Activated T-cell treated with anti-CD3 and anti-CD28 coated beads for 48 hours (primary cell): ENCODE data around the gene KIAA1549.
A peak's percentile ranks its signal among the peaks of the same experiment; 100 is the strongest.
"Not testable (repeated sequence)": the region's sequence is repeated elsewhere in the genome, so short reads cannot be mapped to it uniquely, and the experiment has no call there.

Experiments used
- DNase-seq: peaks from one replicate; pipeline ENCODE4 v3.0.0-alpha.2; 2020; ENCODE audit warnings: low read depth

Gene KIAA1549

DNA sequence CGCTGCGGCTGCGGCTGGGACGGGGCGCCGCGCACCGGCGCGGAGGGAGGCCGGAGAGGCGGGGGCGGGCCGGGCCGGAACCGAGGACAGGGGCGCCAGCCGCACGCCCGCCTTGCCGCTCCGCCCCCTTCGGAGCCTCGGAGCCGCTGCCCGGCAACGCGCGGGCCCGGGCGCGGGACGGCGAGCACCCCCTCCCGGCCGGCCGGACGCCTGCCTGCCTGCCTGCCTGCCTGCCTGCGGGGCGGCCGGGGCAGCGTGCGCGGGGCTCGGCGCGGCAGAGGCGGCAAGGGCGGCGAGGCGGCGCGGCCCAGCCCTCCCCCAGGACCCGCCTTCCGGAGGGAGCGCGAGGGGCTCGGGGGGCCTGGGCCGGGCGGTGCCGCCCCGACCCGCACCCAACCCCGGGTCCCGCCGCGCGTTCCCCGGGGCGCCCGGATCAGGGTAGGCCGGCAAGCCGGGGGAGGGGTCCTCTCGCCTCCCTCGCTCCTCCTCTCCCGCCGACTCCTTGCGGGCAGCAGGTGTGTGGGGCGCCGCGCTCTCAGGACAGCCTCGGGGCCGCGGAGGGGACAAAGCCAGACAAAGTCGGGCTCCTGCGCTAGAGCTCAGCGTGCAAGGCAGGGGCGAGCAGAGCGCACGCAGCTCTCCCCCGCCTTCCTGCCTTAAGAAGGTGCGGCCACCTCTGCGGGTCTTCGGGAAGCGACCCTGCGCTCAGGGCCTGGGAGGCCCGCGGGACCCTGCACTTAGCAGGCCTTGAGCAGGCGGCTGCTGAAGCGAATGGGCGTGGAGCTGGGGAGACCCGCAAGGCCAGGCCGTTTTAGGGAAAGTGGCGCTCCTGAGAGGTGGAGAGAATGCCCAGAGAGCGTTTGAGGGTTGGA, at the start of gene KIAA1549:
Gene KIAA1549 (minus strand): TSS at position 58 of the 872 bp plus-strand sequence. CDS start 120 bp downstream, outside the sequence.
- peak; percentile 68 for DNase-seq

DNA sequence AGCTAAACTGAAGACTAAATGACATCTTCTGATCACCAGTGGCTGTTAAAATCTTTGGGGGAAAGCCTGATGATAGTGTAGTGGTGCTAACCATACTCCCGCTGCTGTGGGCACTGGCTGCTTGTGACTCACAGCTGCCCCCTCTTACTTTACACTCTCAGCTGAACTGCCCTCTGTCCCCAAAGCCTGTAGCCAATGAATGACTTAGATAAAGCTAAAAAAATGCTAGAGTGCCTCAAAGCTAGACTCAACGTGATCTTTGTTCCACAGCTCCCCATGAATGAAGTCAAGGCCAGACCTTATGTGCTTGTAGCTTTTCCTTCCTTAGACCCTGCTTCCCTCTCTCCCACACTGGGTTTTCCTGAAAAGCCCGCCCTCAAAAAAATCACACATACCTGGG, 48.2 kb upstream of the KIAA1549 start:
- DNase-seq, result no peak

DNA sequence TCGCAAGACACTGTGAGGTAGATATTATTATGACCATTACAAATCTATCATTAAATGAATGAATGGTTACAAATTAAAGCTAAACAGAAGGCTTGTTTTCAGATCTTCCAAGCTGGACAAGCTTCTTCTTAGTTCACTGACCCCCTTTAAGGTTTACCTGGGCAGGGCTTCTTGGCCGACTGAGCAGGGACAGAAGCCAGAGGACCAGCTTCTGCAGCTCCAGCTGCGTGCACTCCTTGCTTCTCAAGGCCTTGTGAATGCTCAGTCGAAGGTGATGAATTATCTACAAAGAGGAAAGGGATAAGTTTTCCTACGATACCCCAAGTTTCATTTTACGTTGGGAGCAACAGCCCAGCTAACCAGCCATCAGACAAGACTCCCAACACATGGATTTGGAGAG, 45.4 kb upstream of the KIAA1549 start:
- no peak for DNase-seq

DNA sequence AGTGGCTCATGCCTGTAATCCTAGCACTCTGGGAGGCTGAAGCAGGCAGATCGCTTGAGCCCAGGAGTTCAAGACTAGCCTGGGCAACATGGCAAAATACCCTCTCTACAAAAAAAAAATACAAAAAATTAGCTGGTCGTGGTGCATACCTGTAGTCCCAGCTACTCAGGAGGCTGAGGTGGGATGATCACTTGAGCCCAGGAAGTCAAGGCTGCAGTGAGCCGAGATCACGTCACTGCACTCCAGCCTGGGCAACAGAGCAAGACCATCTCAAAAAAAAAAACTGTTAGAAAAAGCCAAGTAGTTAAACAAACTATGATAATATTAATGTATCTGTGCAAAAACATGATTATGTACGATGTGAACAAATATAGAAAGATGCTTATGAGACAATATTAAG, 44.7 kb upstream of the KIAA1549 start:
- DNase-seq, result not testable (repeated sequence)

DNA sequence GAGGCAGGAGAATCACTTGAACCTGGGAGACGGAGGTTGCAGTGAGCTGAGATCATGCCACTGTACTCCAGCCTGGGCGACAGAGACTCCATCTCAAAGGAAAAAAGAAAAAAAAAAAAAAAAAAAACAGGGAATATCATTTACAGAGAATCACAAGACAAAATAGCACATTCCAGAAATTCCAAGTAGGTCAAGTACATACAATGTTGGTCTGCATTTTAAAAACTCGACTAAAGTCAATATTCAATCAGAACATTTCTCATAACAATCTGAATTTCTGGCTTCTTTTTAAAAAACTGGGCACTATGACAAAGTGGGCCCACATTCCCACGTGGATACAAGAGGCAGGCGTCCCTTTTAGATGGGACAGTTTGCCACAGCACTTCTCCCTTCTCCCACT, 41.9 kb upstream of the KIAA1549 start:
- DNase-seq, result no peak

DNA sequence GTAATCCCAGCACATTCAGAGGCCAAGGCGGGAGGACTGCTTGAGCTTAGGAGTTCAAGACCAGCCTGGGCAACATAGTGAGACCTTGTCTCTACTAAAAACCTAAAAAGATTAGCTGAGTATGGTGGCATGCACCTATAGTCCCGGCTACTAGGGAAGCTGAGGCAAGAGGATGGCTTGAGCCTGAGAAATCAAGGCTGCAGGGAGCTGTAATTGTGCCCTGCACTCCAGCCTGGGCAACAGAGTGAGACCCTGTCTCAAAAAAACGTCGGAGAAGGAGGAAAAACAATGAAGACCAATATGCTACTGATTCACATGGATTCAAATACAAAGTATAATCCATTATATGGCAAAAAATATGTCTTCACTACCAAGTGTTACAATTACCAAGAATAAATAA, 41.1 kb upstream of the KIAA1549 start:
- no peak for DNase-seq

DNA sequence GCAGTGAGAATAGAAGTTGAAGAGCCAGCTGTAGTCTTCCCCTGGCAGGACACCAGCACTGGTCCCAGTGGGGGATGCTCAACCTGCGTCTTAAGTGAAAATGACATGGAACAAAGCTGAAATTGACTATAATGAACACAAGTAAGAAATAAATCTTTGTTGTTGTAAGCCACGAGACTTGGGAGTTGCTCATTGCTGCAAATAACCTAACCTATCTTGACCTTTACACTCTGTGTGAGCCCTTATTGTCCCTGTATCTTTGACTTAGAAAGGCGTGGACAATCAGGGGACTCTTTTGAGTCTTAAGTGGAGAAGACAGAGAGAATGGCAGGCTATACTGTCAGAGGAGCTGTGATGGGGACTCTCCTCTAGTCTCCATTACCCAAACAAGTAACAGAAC, 37.7 kb upstream of the KIAA1549 start:
- no peak for DNase-seq

DNA sequence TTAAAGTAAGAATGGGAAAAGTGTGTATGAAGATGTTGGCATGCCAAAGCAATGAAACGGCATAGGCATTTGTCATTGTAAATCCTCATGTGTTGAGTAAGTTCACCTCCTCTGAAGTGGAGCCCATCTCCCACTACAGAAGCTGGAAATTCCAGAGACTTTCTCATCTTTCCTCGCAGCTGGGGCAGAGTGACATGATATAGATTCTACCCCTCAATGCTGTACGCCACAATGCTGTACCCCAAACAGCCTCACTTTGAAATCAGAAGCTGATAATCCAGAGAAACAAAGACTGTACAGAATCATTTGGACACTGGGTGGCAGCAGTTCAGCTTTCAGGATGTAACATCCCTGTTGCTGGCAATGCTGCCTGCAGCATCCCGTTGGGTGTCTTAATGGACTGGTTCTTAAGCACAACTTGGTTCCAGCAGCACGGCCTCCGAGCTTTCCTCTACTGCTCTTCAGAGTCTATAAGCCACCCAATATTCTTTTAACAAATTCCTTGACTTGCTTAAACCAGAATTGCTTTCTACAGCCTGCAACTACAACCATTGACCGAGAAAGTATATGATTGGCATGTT, 35.8 kb upstream of the KIAA1549 start:
- DNase-seq, result peak; percentile 40

DNA sequence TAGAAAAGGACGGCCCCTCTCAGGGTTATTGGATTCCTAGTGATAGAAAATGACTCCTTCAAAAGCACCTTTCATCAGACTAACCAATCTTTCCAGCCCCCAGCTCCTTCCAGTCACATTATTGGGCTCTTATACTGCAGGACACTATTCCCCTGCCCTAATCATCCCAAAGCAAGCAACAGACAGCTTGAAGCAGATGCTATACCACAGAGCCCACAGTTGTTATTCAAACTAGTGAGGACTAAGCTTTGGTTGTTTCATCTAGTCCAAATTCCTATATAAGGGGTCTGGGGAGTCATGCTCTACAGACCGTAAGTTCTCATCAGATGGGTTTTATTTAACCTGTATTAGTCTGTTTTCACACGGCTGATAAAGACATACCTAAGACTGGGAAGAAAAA, 30.2 kb upstream of the KIAA1549 start:
- no peak for DNase-seq

DNA sequence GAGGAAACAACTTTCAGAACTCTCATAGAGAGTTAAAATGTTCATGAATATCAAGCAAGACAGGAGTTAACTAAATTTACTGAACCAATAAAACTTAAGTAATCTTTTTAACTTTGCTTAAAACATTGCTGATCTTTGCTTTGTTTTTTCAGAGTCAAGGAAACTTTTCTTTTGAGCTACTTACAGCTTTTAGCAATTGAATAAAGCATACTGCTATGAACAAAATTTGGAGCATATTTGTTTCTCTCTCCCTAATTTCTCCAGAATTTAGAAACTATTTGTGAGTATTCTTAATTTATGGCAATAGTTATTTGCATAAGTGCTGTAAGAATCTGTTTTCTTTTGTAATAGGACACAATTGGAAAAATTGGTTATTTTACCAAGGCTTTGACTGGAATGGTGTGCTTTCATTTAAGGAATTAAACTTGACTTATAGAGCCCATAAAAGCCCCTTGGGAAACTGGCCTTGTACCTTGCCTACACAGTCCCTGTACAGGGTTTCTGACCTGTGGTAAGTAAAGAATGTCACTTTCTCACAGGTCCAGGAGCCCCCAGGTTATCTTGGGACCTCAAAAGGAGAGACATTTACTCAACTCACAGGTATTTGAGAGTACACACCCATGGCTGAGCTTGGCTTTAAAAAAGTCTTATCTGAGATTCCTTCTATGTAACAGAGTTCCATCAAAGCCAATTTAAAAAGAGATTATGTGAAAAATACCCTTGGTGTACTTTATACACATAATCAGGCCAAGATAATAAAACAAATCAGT, 23.3 kb upstream of the KIAA1549 start:
- no peak for DNase-seq

DNA sequence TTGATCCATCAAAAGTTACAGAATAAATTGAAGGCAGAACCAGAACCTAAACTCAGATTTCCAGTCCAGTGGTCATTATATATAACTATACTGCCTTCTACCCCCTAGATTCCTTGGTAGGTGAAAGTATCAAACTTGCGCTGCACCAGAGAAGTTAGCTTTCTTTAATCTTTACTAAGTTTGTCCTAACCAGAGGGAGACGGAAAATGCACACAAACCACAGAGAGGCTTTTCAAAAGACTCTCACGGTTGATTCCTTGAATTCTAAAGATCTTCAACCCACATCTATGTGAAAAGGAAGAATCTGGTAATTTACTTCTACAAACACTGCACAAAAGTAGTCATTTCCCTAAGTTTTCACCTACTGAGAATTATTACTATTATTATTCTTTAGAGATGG, 18.2 kb upstream of the KIAA1549 start:
- DNase-seq, result no peak

DNA sequence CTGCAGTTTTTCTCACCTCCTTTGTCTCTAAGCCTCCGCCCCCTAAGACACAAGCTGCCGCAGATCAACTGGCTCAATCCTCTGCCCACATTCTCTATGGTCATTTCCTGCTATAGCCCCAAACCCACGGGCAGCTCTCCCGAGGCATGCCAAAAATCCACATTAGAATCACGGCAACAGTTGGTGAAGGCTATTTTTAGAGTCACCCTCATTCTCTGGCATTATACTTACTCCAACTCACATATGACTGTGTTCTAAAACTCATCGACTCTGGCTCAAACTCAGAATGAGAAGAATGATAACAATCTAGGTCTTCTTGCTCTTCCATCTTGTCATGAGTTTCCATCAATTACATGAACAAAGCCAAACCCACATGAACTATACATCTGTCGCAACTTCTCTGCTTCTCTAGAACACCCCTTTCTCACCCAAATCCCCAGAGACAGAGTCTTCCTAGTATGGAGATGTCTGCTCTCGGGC, 10.9 kb upstream of the KIAA1549 start:
- no peak for DNase-seq

DNA sequence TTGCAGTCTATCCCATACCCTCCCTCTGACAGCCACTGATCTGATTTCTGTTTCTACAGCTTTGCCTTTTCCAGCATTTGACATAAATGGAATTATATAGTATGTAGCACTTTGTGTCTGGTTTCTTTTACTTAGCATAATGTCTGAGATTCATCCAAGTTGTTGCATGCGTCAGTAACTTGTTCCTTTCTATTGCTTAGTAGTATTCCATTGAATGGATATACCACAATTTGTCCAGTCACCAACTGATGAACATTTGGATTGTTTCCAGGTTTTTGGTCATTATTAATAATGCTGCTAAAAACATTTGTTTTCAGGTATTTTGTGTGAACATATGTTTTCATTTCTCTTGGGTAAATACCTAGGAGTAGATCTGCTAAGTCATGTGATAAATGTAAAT, 6.5 kb upstream of the KIAA1549 start:
- DNase-seq, result no peak

DNA sequence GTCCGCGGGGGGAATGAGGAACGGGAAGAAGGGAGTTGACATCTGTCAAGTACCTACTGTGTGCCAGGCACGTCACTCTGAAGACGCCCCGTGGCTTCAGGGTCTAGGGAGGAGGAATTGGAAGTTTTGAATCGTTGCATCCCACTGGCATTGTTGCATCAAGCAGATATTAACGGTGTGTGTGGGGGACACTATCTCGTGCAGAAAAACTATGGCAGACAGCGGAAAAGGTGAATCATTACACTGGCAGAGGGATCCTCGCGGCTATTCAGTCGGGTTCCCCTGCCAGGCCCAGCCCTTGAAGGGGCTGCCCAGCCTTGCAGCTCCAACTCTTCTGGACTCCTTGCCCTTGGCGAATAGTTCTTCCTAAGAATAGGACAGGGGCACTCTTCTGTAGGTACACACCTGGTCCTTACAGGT, 1.0 kb upstream of the KIAA1549 start:
- DNase-seq, result no peak

DNA sequence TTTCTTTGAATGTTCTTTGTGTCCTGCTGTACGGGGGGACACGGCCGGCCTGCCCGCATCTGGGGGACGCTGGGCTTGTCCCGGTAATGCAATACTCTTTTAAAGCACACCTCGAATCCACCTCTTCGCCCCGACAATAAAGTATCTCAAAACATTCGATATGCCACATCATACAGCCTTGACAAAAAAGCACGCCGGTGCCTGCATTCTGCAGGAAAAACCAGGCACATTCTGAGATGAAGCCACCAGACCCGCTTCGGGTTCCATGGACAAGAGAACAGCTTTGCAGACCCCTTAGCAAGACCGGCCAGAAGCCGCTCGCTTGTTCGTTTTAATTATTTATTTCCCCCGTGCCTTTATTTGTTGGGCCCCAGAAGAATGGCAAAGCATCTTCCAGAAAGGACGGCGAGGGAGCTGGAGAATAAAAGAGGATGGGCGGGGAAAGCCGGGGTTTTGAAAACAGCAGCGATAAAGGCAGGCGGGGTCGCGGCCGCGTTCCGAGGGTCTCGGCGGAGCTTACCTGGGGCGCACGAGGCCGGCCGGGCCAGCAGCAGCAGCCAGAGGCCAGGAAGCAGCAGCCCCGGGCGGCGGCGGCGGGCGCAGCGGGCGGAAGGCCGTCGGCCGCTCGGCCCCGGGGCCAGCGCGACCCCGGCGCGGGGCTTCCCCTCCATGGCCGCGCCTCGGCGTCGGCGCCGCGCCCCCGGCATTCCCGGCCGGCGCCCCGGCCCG, 462 bp downstream of the KIAA1549 start:
- no peak for DNase-seq

DNA sequence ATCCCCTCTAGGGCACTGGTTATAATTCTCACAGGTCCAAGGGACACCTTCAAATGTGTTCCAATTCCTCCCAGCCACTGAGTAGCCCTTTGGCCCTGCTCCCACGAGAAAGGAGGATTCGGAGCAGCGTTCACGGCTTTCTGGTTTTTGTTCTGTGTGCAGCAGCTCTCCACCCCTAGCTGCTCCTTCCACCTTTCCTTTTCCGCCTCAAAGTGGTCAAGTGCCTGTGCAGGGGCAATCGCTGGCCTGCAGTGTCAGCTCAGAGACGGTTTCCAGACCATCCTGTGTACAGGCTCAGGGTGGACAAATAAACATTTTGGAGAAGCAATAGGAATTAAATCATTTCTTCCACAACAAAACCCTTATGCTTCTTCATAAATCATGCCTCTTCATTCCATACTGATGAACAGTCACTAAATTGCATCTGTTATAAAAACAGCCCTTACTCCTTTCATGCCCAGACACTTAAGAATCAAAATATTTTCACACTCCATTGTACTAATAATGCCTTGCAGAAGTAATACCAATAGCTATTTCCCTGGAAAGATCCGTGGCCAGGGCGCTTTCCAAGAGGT, 1.1 kb downstream of the KIAA1549 start:
- DNase-seq, result no peak

DNA sequence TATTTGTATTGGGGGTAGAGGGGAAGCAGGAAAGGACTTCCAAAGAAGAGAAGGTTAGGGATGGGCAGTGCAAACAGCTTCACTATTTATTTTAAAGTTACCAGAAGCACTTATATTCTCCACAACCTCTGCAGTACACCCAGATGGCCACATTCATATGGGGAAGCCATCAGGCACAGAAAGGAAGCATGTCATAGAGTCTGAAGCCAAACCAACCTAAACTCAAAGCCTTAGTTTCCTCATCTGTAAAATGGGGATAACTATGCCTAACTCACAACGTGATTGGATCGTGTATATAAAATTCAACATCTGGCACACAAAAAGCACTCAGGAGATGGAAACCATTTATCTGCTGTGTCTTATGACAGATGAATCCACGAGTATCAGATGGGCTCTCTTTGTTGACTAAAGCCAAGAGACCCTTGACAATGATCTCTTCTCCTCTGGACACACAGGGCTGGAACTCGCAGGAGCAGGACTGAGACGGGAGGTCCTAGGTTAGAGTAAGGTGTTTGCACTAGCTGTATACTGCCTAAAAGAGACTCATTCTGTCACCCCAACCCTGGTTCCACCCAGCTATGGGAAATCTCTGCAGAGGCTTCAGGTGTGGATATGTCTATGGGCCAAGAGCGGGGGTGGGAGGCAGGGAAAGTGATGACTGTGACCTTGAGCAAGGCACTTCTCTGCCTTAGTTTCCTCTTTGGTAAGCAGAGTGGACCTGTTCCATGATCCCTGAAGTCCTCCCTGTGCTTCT, 1.8 kb downstream of the KIAA1549 start:
- DNase-seq, result no peak

DNA sequence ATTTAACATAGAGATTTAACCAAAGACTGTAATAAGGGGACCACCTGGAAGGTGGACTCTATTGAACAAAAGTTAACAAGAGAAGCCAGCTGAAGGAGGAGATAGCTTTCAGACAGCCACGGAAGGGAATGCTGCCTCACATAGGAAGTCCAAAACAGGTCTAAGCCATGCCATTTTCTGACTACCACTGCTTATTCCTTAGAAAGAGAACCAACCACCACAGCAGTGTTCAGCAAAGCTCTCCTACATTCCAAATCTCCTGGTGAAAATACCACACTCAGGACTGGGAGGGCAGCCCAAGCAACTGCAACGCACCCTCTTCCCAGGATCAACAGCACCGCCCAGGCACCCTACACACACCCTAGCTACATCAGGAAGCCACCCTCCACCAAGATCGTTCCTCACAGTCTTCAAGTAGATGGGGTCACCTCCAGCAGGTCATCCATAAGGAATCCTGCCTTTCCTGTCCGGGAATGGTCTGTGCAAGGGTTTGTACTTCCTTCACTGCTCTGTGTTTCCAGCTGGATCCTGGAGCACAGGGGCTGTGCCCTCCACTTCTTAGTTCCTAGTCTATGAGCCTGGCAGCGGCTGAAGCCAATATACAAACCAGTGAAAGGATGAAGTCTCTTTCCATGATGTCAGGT, 2.5 kb downstream of the KIAA1549 start:
- no peak for DNase-seq

DNA sequence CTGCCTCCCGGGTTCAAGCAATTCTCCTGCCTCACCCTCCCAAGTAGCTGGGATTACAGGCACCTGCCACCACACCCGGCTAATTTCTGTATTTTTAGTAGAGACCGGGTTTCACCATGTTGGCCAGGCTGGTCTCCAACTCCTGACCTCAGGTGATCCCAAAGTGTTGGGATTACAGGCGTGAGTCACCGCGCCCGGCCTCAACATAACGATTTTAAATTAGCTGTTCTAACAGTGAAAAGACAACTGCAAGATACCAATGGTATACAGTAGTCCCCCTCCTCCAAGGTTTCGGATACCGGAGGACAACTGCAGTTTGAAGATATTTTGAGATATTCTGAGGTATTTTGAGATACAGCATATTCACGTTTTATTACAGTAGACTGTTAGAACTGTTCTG, 5.0 kb downstream of the KIAA1549 start:
- not testable (repeated sequence) for DNase-seq

DNA sequence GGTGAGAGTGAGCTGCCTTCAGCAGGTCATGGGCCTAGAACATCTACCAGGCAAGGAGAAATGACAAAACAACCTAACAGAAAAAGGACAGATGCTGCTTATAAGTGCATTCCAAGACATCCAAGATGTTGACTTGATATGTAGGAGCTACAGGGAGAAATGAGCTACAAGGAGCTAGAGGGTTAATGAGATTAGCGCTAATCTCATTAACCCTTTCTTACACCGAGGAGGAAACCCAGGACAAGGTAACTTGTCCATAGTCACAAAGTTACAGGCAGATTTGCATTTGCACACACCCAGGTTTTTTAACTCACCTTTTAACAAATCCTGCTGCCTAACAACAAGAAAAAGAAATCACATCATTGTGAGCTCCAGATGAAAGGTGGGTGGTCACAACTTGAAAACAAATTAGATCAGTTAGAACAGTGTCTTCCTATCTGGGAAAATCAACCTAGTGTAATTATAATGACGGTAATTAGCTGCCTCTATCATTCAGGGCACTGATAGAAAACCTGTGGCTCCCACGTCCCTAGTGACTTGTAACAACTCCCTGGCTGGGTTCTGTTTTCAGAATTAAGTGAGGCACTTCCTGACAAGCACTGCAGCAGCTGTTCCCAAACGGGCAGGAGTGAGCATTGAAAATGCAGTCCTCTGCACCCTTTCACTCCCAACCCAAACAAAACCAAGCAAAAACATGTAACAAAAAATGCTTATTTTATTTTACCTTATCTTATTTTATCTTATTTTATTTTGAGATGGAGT, 5.7 kb downstream of the KIAA1549 start:
- no peak for DNase-seq
